HG03521 (cell line): ENCODE data around the gene EXOC2.

Source experiments
- ATAC-seq: cut with Tn5 transposase; IDR thresholded peaks from one replicate; pipeline ENCODE4 v1.9.1; 2021; ENCODE audit warnings: mild to moderate bottlenecking, moderate library complexity; ENCODE audit not compliant: unreplicated experiment

Gene EXOC2

DNA sequence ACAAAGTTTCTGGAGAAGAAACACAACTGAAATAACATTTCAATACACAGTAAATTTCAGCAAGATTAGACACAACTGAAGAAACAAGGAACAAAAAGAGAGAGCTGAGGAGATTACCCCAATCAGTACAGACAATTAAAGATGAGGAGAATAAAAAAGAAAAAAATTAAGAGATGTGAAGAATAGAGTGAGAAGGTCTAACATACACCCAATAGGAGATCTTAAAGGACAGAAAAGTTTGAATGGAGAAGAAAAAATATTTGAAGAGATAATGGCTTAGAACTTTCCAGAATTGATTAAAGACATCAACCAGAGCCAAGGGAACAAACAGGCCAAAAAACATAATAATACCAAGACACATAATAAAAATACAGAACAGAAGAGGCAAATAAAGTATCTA is 152.4 kb downstream of the EXOC2 start:
- ATAC-seq: no peak

DNA sequence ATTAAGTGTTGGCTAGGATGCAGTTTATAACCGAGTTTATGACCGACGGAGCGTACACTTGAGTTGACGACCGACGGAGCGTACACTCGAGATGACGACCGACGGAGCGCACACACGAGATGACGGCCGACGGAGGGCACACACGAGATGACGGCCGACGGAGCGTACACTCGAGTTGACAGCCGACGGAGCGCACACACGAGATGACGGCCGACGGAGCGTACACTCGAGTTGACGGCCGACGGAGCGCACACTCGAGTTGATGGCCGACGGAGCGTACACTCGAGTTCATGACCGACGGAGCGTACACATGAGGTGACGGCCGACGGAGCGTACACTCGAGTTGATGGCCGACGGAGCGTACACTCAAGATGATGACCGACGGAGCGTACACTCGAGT is 155.8 kb downstream of the EXOC2 start:
- no peak for ATAC-seq

DNA sequence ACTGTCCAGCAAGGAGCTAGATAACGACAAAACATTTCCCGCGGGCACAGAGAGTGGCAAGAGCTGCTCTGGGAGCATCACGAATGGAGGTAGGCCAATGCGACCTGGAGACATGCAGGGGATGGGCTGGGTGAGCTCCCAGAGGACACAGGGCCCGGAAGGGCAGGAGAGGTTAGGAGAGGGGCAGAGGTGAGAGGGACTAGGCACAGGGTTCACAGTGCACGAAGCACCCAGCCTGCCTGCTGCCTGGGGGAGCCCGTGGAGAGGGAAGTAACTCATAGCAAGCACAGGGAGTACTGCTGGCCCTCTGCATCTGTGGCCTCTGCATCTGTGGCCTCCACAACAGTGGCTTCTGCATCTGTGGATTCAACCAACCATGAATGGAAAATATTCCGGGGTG is 162.5 kb downstream of the EXOC2 start:
- no peak for ATAC-seq

DNA sequence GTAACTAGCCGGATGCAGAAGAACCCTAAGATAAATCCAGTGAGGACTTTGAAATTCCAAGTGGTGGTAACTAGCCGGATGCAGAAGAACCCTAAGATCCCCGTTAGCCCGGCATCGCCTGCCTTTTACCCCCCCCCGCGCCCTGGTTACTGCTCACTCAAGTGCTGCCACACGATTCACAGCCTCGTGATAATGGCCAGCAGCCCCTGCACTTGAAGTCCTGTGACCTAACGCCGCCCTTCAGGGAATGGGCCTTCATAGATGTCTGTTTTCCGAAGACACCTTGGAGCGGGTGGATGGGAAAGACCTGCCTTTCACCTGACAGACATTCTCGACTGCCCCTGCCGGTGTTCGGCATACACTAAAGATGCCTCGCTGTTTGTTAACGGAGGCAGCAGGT is 163.9 kb downstream of the EXOC2 start:
- ATAC-seq: no peak

DNA sequence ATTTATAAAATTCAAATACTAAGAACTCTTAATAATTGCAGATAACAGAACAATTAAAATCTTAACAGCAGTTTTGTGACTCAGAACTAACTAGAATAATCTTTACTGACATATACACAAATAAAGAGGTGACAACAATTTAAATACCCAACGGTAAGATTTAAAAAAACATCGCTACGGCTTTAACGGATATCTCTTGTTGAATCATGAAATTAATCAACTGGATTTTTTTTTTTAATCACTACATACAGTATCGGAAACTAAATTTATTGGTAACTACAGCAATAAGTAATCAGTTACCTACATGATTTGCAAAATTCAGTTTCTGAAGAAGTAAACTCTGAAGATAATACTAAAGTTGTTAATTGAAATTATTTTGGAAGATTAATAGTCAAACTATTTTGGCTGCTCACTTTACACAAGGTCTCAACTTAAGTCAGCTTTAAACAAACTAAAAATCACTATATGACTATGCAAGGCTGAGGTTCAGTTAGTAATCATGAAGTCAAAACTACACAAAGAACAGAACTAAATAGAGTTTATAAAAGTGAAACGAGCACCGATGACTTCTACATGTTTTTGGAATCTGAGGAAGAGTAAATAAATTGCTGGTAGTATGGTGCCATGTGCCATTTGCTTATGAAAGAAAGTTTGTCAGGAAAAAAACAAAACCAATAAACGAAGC is 164.8 kb downstream of the EXOC2 start:
- no peak for ATAC-seq

DNA sequence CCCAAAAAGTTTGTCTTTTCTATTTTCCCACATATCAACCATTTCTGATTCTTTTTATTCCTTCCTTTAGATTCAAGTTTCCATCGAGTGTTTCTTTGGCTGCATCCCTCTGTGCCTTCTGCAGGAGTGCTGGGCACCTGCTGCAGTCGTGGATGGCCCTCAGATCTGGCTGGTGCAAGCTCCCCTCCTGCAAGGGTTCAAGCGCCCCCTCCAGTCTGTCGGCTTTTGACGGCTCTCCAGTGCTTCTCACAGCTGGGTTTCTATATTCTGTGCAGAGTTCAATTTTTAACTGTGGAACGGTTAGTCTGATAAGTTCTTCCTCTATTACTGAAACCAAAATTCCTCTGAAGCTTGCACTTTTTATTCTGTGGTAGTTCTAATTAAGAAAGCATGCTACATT is 168.1 kb downstream of the EXOC2 start:
- no peak for ATAC-seq

DNA sequence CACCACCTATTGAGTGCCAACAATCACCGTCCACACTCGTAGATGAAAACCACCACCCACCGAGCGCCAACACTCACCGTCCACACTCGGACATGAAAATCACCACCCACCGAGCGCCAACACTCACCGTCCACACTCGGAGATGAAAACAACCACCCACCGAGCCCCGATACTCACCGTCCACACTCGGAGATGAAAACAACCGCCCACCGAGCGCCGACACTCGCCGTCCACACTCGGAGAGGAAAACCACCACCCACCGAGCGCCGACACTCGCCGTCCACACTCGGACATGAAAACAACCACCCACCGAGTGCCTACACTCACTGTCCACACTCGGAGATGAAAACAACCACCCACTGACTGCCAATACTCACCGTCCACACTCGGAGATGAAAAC is 172.1 kb downstream of the EXOC2 start:
- ATAC-seq: no peak

DNA sequence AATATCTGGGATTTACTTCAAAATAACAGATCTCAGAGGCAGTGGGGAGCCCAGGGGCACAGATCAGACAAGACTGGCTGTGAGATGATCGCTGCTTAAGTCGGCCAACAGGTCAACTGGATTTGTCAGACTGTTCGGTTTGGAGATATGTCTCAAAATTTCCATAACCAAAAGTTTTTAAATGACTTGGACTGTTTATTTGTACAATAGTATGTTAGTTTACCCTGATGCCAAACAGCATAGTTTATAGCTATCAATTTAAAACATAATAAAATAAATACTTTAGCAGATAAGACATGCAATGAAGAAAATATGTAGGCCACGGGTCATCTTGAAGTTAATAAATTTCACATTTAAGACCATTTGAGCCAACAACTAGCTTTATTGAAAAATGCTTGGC is 174.7 kb downstream of the EXOC2 start:
- ATAC-seq: no peak

DNA sequence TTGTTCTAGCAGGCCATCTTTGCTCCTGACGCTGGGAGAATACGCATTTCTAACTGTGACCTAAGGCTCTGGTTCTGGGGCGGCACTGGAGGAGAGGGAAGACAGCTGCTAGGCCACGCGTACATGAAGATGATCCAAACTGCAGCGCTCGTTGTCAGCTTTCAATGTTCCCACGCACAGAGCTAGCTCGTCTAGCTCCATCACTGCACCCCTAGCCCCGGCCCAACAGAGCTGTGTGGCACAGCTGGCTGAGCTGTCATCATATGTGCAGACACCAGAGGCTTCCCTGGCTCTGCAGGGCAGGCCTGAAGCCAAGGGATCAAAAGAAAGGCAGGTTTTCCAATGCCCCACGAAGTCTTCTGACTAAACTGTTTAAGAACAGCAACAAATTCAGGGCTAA is 176.7 kb downstream of the EXOC2 start:
- ATAC-seq: no peak

DNA sequence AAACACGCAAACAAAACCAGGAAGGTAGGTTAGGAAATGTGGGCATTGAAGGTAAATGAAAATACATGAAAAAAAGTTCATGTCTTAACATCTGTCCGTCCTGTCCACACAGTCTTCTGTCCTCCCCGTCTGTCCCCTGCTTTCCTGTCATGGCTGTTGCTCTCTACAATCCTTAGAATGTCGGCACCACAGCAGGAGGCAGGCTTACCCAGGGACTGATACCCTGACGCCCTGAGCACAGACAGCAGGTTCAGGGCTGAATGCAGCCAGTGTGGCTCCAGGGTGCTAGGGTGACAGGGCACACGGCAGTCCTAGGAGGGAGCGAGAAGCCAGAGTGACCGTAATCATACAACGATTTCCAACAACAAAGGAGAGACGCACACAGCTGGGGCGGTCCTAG is 177.7 kb downstream of the EXOC2 start:
- no peak for ATAC-seq

DNA sequence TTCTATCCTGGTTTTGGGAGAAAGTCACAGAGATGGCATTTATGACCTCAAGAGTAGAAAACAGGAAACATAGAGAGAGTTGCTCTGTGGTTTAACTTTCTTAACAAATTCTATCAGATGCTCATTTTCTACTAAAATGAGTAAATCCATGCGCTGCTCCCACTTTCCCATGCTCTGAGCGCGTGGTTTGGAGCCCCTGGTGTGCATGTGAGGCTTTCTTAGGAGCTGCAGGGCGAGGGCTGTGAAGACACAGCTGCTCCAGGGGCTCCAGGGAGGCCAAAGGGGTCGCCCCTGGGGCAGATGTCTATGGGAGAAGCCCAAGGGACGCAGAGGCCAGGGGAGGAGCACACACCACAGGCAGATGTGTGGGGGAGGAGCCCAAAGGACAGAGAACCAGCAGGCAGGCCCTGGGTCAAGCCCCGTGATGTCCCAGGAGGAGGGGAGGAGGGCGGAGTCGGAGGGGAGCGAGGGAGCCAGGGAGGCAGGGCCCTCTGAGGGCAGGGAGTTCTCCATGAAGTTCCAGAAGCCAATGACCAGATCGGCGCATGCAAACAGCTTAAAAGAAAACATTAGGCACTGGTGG is 178.5 kb downstream of the EXOC2 start:
- ATAC-seq: no peak

DNA sequence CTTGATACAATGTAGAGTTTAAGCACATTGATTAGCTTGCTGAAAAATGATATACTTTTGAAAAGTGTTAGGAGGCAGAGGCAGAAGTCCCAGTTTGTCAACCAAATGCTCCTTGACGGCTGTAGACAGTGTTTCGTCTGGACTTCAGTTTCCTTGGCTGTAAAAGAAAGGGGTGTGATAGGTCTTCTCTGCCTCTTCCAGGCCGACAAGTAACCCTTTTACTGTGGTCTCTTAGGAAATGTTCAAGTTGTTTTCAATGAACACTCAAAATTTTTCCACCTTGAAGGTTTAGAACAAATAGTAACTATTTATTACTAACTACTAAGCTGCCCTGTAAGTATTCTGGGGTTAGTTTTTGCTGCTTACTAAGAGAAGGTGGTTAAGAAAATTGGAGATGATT is 179.0 kb downstream of the EXOC2 start:
- ATAC-seq: no peak

DNA sequence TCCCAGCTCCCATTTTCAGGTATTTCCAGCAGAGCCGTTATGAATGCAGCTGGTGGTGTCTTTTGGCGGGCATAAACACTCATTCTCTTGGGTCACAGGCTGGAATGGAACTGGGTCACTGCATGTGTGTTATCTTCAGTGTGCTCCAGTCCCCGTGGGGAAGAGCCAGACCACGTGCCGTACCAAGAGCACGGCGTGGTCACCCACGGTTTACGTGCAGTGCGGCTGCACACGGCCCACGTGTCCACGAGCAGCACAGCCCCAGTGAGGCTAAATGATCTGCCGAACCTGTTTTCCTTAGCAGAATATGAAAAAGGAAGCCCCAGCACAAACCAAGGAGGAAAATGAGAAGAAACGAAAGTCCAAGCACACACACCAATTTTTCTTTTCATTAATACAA is 179.9 kb downstream of the EXOC2 start:
- no peak for ATAC-seq

DNA sequence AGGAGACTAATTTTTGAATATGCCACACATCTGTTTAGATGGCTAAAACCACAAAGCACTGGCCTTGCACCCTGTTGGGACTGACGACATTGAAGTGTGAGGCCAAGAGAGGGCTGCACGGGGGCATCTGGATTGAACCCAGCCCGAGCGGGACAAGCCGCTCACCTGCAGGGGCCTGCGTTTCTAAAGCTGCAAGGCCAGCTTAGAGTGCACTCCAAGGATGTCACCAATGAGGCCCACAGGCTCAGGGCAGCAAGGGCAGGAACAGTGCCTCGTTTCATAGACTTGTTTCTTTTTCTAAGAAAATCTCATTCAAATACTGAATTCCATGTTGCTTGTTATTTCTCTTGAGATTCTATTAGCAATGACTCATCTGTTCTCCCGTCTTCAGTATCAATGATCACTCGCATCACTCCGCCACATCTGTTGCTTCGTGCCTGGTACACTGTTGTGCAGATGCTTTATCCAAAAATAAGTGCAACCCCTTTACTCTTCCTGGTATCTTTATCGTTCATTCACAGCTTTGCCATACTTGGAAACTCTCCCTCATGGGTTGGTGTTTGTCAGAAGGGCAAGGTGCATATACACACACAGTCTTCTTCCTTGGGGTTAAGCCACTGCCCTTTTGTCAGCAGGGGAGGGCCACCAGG is 181.3 kb downstream of the EXOC2 start:
- ATAC-seq: no peak

DNA sequence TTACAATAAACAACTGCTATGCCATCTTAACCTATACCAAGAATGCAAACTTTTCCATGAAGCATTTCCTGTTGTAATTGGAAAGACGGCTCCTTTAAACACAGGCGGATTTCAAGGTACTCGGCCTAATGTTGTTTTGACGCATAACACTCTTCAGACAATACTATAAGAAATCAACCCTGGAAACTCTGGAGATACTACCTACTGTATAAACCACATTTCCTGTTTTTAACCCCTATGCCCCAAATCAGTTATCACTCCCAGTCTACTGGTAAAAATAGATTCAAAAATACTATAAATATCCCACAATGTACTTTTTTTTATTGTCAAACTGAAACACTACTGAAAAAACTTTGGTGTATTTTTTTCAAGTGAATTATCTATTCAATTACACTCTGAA is 183.3 kb downstream of the EXOC2 start:
- no peak for ATAC-seq

DNA sequence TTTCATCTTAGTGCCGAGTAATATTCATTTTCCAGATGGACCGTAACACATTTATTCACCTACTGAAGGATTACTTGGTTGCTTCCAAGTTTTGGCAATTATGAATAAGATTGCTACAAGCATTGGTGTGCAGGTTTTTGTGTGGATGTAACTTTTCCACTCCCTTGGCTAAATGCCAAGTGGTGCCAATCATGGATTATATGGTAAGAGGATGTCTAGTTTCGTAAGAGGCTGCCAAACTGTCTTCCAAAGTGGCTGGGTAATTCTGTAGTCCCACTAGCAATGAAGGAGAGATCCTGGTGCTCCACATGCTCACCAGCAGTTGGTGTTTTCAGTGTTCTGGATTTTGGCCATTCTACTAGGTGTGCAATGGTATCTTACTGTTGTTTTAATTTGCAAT is 184.3 kb downstream of the EXOC2 start:
- ATAC-seq: no peak

DNA sequence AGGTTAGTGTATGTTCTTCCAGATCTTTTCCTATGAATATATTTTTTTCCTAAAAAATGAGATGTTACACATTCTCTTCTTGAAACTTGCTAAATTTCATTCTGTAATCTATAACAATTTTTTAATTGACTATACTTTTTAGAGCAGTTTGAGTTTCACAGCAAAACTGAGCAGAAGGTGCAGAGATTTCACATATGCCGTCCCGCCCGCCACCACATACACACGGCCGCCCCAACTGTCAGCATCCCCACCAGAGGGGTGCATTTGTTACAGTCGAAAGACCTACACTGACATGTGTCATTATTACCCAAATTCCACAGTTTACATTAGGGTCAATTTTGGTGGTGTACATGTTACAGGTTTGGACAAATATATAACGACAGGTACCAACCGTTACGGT is 184.9 kb downstream of the EXOC2 start:
- ATAC-seq: no peak

DNA sequence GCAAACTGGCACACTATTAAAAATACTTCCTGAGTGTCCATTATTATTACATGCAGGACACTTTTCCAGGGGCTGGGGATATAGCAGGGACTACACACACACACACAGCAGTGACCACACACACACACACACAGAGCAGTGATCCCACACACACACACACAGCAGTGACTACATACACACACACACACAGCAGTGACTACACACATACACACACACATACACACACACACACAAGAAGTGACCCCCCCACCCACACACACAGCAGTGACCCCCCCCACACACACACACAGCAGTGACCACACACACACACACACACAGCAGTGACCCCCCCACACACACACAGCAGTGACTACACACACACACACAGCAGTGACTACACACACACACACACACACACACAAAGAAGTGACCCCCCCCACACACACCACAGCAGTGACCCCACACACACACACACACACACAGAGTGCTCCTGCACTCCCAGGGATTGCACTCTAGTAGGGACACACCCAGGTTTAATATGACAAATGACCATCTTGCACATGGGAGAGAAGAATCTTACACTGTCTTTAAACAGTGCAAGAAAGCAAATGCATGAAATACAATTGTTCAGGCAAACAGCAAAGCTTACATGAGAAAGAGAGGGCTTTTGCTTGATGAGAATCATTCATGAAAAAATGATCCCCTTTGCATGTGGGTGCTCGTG is 185.9 kb downstream of the EXOC2 start:
- no peak for ATAC-seq

DNA sequence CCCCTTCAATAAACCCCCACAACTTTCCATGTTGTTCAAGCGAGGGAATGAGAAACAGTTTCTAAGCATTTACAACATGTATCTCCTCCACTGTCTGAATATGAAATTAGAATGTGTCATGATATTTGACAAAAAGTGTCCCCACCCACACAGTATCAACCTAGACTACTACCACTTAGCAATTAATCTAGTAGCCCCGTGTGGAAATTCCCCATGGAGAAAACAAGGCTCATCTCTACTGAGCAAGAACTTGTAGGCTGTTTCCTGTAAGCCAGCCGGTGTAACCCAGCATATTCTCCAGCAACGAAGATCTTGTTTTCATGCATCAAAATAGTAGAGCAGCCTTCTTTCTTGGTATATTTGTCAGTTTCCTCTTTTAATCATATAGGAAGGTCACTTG is 186.4 kb downstream of the EXOC2 start:
- no peak for ATAC-seq

DNA sequence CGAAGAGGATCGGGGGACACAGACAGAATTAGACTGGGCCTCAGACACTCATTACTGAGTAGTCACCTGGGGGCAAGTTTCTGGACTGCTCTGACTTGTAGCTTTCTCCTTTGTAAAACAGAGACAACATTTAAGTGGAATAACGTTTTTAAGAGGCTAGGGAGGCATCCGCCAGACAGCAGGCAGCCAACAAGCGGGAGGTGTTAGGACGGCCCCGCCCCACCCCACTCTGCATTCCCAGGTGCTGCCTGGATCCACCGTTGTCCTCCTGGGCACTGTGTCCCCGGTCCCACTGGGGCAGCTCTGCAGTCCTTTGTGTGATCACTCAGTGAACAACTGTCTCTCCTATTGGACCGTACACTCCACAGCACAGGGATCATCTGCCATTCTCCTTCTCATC is 187.6 kb downstream of the EXOC2 start:
- no peak for ATAC-seq

DNA sequence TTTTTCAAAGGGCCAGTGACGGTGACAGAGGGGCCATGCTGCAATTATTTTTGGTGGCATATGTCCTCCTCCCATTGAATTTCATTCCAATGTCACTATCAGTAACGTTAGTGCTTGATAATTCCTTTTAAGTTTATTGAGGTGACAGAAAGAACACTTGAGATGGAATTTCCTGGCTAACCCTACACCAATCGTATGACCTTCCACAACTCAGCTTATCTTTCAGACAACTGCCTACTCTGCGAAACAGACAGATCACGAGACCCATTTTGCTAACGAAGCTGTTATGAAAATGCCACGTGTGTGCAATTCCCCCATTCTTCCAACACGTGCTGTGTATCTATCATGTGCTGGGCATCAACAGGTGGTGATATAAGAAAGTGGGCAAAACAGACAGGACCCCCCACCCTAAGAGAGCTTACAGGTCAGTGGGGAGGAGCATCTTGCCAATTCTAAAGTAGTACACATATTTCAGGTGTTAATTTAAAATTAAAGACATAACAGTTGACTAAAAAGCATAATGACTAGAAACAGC is 188.4 kb downstream of the EXOC2 start:
- ATAC-seq: no peak
